HG03571 (cell line): ENCODE data around the gene FAM50B.
"Not testable (repeated sequence)": the region's sequence is repeated elsewhere in the genome, so short reads cannot be mapped to it uniquely, and the experiment has no call there.

Source experiments
- ATAC-seq: cut with Tn5 transposase; IDR thresholded peaks from one replicate; pipeline ENCODE4 v1.9.1; 2021; ENCODE audit not compliant: unreplicated experiment

Gene FAM50B

DNA sequence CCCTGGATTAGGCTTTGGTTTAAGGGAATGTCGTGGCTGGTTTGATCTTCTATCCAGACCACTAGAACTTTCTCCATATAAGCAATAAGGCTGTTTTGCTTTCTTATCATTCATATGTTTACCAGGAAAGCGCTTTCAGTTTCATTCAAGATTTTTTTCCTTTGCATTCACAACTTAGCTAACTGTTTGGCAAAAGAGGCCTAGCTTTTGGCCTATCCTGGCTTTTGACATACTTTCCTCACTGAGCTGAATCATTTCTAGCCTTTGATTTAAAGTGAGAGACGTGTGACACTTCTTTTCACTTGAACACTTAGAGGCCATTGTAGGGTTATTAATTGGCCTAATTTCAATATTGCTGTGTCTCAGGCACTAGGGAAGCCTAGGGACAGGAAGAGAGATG lies 1.7 kb upstream of the FAM50B start:
- no peak for ATAC-seq

DNA sequence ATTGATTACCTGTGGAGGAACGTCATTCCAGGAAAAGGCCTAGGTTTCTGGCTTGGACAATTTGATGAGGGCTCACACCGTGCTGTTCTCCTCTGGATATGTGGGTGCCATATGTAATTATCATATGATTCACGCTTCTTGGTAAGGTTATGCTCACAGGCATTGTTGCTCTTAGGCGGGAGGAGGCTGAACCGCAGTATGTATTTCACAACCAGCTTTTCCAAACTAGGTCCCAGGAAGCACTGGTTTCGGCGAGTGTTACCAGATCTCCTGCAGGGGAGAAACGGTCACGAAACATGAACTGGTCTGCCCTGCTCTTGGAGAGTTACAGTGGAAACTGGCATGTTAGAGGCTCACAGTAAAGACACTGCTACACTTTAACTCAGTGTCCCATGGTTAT lies 793 bp upstream of the FAM50B start:
- no peak for ATAC-seq

DNA sequence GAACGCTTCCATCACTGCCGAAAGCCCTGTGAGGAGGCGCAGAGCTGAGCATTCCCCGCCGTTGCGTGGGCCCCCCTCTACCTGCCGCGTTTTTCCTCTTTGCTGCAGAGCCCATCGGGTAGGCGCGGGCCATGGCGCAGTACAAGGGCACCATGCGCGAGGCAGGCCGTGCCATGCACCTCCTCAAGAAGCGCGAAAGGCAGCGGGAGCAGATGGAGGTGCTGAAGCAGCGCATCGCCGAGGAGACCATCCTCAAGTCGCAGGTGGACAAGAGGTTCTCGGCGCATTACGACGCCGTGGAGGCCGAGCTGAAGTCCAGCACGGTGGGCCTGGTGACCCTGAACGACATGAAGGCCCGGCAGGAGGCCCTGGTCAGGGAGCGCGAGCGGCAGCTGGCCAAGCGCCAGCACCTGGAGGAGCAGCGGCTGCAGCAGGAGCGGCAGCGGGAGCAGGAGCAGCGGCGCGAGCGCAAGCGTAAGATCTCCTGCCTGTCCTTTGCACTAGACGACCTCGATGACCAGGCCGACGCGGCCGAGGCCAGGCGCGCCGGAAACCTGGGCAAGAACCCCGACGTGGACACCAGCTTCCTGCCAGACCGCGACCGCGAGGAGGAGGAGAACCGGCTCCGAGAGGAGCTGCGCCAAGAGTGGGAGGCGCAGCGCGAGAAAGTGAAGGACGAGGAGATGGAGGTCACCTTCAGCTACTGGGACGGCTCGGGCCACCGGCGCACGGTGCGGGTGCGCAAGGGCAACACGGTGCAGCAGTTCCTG lies 693 bp downstream of the FAM50B start:
- no peak for ATAC-seq

DNA sequence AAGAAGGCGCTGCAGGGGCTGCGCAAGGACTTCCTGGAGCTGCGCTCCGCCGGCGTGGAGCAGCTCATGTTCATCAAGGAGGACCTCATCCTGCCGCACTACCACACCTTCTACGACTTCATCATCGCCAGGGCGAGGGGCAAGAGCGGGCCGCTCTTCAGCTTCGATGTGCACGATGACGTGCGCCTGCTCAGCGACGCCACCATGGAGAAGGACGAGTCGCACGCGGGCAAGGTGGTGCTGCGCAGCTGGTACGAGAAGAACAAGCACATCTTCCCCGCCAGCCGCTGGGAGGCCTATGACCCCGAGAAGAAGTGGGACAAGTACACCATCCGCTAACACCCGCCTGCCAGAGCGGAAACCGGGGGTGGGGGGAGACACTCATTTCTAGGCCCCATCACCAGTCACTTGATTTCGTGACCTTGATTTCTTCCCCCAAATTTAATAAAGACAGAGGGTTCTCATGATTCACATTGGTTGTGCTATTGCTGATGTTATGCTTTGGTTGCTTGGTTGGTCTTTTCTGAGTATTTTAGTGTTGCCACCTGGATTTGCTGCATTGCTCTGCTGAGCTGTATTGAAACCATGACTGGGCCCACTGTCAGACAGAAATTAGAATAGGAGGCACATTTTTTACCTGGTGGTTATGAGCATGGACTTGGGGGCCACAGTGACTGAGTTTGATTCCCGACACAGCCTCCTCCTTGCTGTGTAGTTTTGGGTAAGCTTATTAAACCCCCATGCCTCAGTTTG lies 1.5 kb downstream of the FAM50B start:
- ATAC-seq, result no peak

DNA sequence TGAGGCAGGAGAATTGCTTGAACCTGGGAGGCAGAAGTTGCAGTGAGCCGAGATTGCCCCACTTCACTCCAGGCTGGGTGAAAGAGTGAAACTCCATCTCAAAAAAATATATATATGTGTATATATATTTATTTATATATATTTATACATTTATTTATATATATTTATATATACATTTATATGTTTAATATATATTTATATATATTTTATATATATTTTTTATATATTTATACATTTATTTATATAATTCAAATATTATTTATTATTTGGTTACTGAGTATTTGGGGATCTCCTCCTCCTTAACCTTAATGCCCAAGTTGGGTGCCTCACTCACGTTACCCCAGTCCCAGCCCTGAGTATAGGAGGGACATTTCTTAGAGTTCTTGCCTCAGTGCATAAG lies 2.7 kb downstream of the FAM50B start:
- no peak for ATAC-seq

DNA sequence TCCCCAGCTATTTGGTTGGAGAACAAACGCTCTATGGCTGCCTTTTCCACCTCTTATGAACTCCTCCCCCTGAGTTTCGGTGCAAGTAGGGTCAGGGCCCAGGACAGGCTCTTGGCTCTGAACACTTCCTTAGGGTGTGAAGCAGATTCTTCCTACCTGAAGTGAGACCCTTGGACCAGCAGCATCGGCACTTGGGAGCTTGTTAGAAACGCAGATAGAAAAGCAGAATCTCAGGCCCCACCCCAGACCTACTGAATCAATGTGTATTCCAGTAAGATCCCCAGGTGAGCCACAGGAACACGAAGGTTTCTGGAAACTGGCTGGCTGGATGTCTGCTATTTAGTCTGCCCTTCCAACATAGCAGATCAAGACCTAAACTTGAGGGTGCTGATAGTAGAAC lies 3.2 kb downstream of the FAM50B start:
- no peak for ATAC-seq

DNA sequence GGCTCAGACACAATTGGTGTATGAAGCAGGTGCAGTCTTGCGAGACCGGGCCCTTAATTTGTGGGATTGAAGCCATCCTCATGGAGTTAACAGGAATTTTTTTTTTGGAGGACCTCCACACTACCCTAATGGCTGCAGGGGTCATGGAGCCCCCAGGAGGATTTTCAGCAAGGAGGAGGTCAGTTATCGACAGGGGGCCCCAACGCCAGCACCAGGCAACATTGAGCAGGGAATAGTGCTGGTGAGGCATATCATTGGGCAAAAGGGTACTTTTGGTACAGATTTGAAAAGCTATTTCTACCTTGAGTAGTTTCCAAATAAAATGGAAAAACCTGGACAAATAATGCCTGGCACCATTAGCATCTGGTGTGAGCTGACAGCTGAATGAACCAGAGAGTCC lies 6.7 kb downstream of the FAM50B start:
- ATAC-seq, result no peak

DNA sequence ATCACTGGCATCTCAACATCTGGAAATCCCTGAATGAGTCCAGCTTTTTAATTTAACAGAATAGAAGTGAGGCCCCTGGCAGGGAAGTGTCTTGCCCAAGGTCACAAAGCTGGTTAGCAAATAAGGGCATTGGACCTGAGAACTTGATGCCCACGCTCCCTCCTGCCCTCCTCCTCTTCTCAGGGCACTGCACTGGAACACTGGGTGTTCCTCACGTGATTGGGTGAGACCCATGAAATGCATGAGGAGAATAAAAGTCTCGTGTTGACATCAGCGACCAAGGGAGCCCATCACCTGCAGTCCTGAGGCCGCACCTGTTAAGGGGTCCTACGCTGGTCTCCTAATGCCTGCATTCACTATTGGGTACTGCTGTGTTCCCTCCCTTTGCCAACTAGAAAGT lies 7.4 kb downstream of the FAM50B start:
- no peak for ATAC-seq

DNA sequence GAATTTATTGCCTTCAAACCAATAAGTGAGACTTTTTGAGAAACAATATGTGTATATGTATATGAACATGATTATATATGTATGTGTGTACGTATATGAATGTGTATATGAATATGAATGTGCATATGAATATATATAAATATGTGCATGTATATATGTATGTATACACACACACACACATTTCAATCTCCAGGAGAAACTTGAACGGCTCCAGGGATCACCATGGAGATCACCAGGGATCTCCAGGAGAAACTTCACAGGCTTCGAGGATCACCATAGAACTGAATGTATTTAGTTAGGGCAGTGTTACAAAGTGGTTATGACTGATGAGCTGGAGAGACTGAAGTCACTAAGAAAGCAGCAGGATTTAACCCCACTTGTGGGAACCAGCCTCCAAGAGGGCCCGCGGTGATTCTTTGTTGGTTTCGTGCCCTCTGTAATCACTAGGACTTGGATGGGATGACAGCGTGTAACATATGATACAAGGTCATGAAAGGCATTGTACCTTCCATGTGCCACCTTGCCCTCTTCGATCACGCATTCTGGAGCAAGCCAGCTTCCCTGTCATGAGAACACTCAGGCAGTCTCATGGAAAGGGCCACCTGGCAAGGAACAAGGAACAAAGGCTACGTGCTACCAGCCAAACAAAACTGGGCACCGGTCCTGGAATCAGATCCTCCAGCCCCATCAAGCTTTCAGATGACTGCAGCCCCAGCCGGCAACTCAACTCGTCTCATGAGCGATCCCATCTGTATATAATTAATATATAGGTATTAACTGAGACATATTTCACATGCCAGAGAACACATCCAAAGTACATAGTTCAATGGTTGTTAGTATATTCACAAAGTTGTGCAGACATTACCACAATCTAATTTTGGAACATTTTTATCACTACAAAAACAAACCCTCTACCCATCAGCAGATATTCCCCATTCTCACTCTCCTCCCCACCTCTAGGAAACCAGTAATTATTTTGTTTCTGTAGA lies 8.6 kb downstream of the FAM50B start:
- ATAC-seq, result no peak

DNA sequence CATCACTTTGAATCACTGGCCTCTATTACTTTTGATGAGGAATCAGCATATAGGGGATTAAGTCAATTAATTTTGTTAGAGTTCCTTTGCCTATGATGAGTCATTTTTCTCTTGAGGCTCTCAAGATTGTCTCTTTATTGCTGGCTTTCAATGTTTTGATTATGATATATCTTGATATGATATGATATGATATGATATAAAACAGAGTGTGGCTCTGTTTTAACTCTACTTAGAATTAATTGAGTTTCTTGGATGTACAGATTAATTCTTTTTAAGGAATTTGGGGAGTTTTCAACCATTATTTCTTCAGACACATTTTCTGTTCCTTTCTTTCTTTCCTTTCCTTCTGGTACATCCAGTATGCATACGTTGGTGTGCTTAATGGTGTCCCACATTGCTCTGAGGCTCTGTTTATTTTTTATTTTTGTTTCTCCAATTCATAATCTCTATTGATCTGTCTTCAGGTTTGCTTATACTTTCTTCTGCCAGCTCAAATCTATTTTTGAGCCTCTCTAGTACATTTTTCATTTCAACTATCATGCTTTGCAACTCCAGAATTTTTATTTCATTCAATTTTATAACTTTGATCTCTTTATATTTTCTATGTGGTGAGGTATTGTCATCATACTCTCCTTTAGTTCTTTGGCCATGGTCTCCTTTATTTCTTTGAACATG lies 10.8 kb downstream of the FAM50B start:
- no peak for ATAC-seq

DNA sequence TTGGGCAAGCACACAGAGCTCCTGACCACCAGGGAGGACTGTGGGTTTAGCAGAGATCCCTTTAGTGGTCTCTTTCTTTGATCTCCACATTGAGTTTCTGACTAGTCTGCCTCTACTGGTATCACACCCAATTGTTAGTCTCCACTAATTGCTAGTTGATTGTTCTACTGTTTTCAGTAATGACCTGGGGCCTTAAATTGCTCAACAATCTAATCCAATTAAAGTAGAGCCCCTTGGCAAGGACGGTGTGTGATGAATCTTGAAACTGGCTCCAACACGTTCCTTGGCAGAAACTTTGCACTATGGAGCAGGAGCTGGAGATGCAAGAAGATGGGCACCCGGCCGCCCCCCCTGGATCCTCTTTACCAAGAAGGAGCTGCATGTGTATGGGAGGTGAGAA lies 12.3 kb downstream of the FAM50B start:
- no peak for ATAC-seq

DNA sequence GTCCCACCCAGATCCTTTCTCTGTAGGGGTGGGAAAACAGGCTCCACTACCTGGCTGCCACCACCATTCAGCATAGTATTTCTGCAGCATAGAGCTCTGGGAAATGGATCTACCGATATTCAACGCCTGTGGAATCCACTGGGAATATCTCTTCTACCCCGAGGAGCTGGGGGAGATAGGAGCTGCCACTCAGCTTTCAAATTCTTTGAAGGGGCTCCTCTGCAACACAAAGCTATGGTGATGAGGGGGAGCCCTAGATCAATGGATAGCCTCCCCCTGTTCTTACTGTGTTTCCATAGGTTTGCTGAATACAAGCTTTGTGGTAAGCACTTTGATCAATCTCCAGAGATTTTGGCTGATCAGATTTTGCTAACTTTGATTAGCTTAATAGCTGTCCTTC lies 12.9 kb downstream of the FAM50B start:
- no peak for ATAC-seq

DNA sequence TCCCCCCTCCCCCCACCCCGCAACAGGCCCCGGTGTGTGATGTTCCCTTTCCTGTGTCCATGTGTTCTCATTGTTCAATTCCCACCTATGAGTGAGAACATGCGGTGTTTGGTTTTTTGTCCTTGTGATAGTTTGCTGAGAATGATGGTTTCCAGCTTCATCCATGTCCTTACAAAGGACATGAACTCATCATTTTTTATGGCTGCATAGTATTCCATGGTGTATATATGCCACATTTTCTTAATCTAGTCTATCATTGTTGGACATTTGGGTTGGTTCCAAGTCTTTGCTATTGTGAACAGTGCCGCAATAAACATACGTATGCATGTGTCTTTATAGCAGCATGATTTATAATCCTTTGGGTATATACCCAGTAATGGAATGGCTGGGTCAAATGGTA lies 14.1 kb downstream of the FAM50B start:
- not testable (repeated sequence) for ATAC-seq

DNA sequence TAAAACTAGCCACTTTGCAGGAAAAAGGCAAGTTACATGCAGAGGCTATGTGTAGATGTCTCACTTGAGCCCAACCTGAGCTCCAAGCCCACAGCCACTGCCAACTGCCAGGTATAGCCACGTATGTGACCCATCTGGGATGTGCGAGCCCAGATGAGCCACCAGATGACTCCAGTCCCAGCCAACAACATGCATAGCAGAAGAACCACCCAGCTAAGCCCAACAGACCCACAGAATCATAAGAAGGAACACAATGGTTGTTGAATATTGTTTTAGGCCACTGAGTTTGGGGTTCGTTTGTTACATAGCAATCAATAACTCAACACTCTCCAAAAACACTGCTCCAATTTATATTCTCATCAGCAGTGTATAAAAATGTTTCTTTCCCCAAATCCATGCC lies 16.3 kb downstream of the FAM50B start:
- no peak for ATAC-seq

DNA sequence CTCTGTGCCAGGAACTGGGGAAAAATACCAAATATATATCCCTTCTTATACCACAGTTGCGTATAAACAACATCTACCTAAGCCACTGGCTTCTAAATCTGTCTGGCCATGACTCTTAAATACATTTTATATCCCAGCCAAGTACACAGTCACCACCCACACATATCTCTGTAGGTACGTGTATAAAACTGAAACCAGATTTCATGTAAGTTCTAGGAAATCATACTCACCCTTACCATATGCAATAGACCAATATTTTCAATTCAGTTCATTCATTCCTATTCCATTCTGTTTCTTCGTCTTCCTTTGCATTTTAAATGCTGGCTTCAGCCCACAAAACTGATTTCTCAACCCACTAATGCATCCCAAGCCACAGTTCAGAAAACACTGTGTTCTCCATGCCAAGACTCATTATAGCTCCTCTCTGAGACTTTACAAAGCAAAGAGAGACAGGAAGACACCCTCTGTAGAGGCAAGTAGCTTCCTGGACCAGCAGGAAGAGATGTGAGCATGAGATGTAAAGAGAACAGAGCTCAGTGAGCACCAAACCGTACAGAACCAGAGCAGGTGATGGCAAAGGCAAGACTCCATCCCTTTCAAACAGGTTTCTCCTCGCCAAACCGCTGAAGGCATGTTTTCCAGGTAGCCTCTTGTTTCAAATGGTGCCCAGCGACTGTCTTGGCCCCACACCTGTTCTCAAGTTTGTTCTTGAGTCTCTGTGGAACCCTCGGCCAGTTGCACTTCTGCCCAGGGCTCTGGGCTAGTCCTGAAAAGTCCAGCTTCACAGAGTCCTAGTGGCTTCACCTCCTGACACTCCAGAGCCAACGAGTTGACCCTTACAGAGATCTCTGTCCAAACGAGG lies 18.7 kb downstream of the FAM50B start:
- ATAC-seq, result no peak

DNA sequence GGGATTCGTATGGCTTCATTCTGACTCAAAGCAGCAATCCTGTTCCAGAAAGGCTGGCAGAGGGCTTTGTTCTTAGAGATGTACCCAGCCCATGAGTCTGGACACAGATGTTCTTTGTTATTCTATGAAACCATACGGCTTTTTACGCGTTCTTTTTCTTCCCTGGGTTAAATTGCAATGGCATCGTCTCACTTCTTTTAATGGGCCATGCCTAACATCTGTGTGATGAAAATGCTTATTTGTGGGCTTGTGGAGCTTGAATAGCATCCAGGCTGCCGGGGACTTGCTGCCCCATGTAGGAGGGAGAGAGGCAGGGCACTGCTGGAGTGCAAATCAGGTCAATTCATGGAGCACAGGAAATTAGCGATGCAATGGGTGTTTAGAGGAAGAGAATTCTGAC lies 19.4 kb downstream of the FAM50B start:
- ATAC-seq, result no peak

DNA sequence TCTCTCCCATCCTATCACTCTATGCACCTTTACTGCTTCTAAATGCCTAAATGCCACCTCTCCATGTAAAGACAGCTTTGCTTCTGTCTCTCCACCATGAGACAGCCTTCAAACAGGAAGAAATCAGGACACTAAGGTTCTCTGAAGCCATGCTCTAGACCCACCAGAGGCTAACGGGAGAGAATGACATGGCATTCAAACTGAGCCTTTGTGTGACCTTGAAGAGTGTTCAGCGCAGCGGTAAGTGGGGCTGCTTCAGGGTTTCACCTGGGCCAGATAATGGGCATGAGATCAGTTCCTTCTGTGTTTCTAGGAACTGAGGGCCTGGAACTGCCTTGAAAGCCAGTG lies 20.1 kb downstream of the FAM50B start:
- no peak for ATAC-seq

DNA sequence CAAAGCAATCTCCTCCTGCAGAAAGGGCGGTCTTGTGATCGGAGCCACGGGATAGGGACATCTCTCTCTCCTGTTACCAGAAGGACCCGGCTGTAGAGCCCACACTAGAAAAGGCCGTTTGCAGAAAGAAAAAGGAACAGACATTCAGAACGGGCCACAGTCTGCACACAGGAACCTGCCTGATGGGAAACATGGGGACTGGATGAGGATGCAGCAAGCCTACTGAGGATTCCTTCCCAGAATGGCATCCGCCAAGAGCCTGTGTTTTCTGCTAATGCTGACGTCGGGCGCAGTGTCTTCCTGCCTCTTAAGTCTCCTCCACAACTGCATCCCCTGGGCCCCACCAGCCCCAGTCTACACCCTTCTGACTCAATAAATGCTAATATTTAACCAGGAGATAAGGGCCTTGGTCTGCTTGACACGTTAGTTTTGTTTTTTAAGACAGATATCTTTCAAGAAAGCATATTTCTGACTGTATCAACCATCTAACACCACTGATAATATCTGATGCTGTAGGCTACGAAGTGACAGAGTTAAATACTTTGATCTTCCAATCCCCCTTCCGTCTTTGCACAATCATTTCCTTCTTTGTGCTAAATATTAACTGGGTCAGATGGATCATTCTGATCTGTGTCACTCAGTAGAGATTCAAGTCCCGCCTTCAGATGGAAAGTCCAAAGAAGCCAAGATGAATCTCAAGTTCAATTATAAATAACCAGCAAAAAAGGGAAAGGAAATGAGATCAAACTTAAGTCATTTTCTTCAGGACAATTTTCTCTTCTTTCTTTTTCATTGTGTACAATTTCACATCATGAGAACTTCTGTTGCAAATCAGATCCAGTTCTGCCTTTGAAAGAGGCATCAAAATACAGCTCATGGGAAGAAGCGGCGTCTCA lies 20.7 kb downstream of the FAM50B start:
- no peak for ATAC-seq

DNA sequence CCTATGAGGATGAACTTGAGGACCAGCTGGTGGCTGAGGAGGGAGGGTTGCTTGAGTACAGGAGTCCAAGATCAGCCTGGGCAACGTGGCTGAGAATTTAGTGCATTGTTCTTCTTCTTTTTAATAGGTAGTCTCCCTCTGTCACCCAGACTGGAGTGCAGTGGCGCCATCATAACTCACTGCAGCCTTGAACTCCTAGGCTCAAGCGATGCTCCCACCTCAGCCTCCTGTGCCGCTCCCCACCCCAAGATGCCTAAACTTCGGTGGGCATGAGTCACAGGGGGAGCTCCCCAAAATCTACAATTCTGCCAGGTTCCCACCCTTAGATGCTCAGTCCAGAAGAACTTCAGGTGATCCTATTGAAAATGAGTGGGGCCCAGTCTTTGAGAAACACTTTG lies 21.4 kb downstream of the FAM50B start:
- no peak for ATAC-seq
